ENCODE results near the gene RAG2. TPM values are rescaled to one million over a fixed set of nuclear protein-coding genes. Genes with fewer than 3 reads are reported as not detected.

RAG2 gene
- total and polyA plus RNA-seq, 8 donors = not detected

DNA sequence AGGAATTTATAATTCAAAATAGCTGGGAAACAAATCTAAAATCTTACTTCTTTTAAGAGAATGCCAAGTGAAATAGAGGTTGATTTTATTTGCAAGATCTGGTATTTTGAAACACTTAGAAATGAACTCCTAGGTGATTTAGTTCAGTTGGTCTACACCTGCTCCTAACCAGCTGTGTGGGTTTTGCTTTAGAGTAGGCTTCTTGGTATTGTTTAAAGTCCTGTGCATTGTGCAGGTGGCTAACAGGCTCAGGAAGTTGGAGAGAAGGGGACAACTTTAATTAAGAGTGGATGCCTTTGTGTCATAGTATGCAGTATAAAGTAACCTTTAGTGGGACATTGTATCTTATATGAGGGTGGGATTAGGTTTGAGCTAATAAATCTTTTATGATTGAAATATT is 4.1 kb upstream of the RAG2 start:
- intact Hi-C loops (cut with DNase I) = no loop called here
- FAIRE-seq (no peak), ATAC-seq (no peak), DNase-seq (no peak)
- Histone ChIP-seq H3K9me3 (no peaks in the 10 kb centered on the region), H3K27me3 (no peaks in the 10 kb centered on the region), H3K27ac (no peak overlapping the region), H3K4me3 (no peak overlapping the region), H3K36me3 (no peaks in the 10 kb centered on the region), H3K4me1 (no peaks in the 10 kb centered on the region)
- TF ChIP-seq CTCF (IDR thresholded peaks at IDR 0.05) = no peak

- FAIRE-seq = no peak
- Histone ChIP-seq H3K27me3 (no peaks in the 10 kb centered on the region), H3K9me3 (no peaks in the 10 kb centered on the region), H3K36me3 (no peaks in the 10 kb centered on the region), H3K27ac (no peak overlapping the region), H3K4me1 (no peaks in the 10 kb centered on the region), H3K4me3 (no peak overlapping the region)
- TF ChIP-seq CTCF (IDR thresholded peaks at IDR 0.05) = no peak
- 77 to 80% methylated on average over 2 of the region's 2 CpGs for WGBS, 2 donors
- no peak for DNase-seq
- intact Hi-C loops (cut with DNase I) = no loop called here
- no peak for ATAC-seq
Measured at GRCh38 chr11:36601155-36601554, 3.1 kb upstream of the RAG2 start.

DNA sequence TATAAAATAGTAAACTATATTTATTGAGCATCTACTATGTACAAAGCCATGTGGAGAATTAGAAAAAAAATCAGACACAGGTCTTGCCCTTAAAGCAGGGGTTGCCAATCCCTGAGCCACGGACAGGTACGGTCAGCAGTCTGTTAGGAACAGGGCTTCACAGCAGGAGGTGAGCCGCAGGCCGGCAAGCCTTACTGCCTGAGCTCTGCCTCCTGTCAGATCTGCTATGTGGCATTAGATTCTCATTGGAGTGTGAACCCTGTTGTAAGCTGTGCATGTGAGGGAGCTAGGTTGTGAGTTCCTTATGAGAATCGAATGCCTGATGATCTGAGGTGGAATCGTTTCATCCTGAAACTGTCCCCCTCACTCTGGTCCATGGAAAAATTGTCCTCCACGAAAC is 2.1 kb upstream of the RAG2 start:
- DNase-seq (no peak), ATAC-seq (no peak), FAIRE-seq (no peak)
- H3K4me3 ChIP-seq = no peak overlapping the region
- no peaks in the 10 kb centered on the region for H3K27me3 ChIP-seq
- 92 to 94% methylated on average over 7 of the region's 7 CpGs for WGBS, 2 donors
- no peak overlapping the region for H3K27ac ChIP-seq
- intact Hi-C loops (cut with DNase I) = no loop called here
- no peaks in the 10 kb centered on the region for H3K9me3 ChIP-seq
- H3K4me1 ChIP-seq = peaks cover 0 to 6% (median 4%) of the 10 kb centered on the region in 3 donors
- no peaks in the 10 kb centered on the region for H3K36me3 ChIP-seq
- TF ChIP-seq CTCF (IDR thresholded peaks at IDR 0.05) = no peak

- H3K4me3 ChIP-seq = no peak overlapping the region
- H3K27ac ChIP-seq = no peak overlapping the region
- TF ChIP-seq CTCF (IDR thresholded peaks at IDR 0.05) = no peak
- intact Hi-C loops (cut with DNase I) = no loop called here
- no peak for FAIRE-seq
- peaks cover 0 to 10% (median 0%) of the 10 kb centered on the region in 4 donors for H3K27me3 ChIP-seq
- no peaks in the 10 kb centered on the region for H3K9me3 ChIP-seq
- no peaks in the 10 kb centered on the region for H3K36me3 ChIP-seq
- peaks cover 0 to 9% (median 7%) of the 10 kb centered on the region in 3 donors for H3K4me1 ChIP-seq
- ATAC-seq = no peak
- no peak for DNase-seq
Measured at GRCh38 chr11:36596880-36597279, 1.2 kb downstream of the RAG2 start.

GRCh38 chr11:36594316-36594989 is 3.6 kb downstream of the RAG2 start, which contains the start of gene IFTAP:
TSS of gene IFTAP (plus strand) at chr11:36594502. CDS start at chr11:36610104, 15,602 bp downstream.
- DNase-seq = peak; percentile 42 to 69 (median 60)
- Histone ChIP-seq H3K4me3 (peak within 1 kb of the TSS; percentile 49 to 76 (median 55)), H3K36me3 (no peaks in the 10 kb centered on the region), H3K27me3 (peaks cover 0 to 11% (median 3%) of the 10 kb centered on the region in 4 donors), H3K27ac (peak within 1 kb of the TSS; percentile 11 to 46 (median 30)), H3K4me1 (peaks cover 0 to 9% (median 7%) of the 10 kb centered on the region in 3 donors), H3K9me3 (no peaks in the 10 kb centered on the region)
- FAIRE-seq = peak; percentile 84
- TF ChIP-seq CTCF (IDR thresholded peaks at IDR 0.05) = no peak
- ATAC-seq = peak; percentile 100
- intact Hi-C loops (cut with DNase I) = no loop called here
- WGBS, 2 donors = 0% methylated on average over 29 of the region's 29 CpGs

Measured in pancreas (tissue), 10 donors.